HEK293T (cell line): ENCODE results near the gene UFC1.

Source experiments
- BHLHE40 ChIP-seq: fragments of 450-650 bp; IDR thresholded peaks from 2 replicates; pipeline ENCODE4 v1.6.1; 2016; ENCODE audit warnings: mild to moderate bottlenecking, moderate library complexity, borderline replicate concordance
- CTBP1 ChIP-seq: fragments of 450-650 bp; IDR thresholded peaks from 2 replicates; pipeline ENCODE4 v1.6.1; 2016; ENCODE audit warnings: borderline replicate concordance
- ELF4 ChIP-seq: fragments of 450-650 bp; IDR thresholded peaks from 2 replicates; pipeline ENCODE4 v1.6.1; 2017; ENCODE audit warnings: antibody characterized with exemption
- FOXA1 ChIP-seq: fragments of 450-650 bp; IDR thresholded peaks from 2 replicates; pipeline ENCODE4 v1.6.1; 2016; ENCODE audit warnings: mild to moderate bottlenecking
- FOXK2 ChIP-seq: fragments of 450-650 bp; IDR thresholded peaks from 2 replicates; pipeline ENCODE4 v1.6.1; 2016; ENCODE audit warnings: mild to moderate bottlenecking
- FOXM1 ChIP-seq: fragments of 450-650 bp; IDR thresholded peaks from 2 replicates; pipeline ENCODE4 v1.6.1; 2017; ENCODE audit warnings: mild to moderate bottlenecking, borderline replicate concordance
- HDGF ChIP-seq: fragments of 450-650 bp; IDR thresholded peaks from 2 replicates; pipeline ENCODE4 v1.6.1; 2017; ENCODE audit warnings: antibody characterized with exemption, borderline replicate concordance
- L3MBTL2 ChIP-seq: fragments of 450-650 bp; conservative IDR thresholded peaks from 2 replicates; pipeline ENCODE4 v1.6.1; 2016; ENCODE audit warnings: mild to moderate bottlenecking
- NFRKB ChIP-seq: fragments of 450-650 bp; IDR thresholded peaks from 2 replicates; pipeline ENCODE4 v1.6.1; 2016; ENCODE audit warnings: mild to moderate bottlenecking, moderate library complexity
- TF ChIP-seq, protein P1 (sequence below): fragments of 450-650 bp; IDR thresholded peaks from 2 replicates; pipeline ENCODE4 v1.6.1; 2016

DNA sequence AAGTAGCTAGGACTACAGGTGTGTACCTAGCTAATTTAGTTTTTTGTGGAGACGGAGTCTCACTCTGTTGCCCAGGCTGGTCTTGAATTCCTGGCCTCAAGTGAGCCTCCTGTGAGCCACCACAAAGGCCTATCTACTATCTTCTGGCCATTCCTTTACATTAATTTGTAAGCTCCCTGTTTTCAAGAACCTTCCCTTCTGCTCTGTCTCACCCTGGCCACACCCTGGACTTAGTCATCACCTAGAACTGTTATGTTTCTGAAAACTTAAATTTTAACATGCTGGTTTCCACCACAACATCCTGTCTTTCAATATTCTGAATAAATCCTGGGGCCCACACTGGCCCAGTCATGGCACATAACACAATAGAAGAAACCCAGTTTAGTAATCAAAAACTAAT lies 28.4 kb downstream of the UFC1 start:
- TF ChIP-seq HDGF (no peak), L3MBTL2 (no peak), BHLHE40 (no peak), ELF4 (no peak), CTBP1 (no peak), FOXA1 (no peak), FOXM1 (no peak), NFRKB (no peak), FOXK2 (no peak)
- TF ChIP-seq, protein P1, sequence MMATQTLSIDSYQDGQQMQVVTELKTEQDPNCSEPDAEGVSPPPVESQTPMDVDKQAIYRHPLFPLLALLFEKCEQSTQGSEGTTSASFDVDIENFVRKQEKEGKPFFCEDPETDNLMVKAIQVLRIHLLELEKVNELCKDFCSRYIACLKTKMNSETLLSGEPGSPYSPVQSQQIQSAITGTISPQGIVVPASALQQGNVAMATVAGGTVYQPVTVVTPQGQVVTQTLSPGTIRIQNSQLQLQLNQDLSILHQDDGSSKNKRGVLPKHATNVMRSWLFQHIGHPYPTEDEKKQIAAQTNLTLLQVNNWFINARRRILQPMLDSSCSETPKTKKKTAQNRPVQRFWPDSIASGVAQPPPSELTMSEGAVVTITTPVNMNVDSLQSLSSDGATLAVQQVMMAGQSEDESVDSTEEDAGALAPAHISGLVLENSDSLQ, result no peak
